HG03442 (cell line): Measurements from ENCODE around the gene CPVL.
A peak's percentile ranks its signal among the peaks of the same experiment; 100 is the strongest.
"Not testable (repeated sequence)": the region's sequence is repeated elsewhere in the genome, so short reads cannot be mapped to it uniquely, and the experiment has no call there.

ENCODE experiments used
- ATAC-seq: cut with Tn5 transposase; IDR thresholded peaks from one replicate; pipeline ENCODE4 v1.9.1; 2021; ENCODE audit warnings: mild to moderate bottlenecking, moderate library complexity; ENCODE audit not compliant: unreplicated experiment

The CPVL gene

DNA sequence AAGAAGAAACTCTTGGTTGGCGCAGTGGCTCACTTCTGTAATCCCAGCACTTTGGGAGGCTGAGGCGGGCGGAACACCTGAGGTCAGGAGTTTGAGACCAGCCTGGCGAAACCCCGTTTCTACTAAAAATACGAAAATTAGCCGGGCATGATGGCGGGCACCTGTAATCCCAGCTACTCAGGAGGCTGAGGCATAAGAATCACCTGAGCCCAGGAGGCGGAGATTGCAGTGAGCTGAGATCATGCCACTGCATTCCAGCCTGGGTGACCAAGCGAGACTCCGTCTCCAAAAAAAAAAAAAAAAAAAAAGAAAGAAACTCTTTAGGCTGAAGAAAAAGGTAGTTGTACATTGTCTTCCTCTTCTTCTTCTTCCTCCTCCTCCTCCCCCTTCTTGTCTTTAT is 53.2 kb downstream of the CPVL start:
- not testable (repeated sequence) for ATAC-seq

DNA sequence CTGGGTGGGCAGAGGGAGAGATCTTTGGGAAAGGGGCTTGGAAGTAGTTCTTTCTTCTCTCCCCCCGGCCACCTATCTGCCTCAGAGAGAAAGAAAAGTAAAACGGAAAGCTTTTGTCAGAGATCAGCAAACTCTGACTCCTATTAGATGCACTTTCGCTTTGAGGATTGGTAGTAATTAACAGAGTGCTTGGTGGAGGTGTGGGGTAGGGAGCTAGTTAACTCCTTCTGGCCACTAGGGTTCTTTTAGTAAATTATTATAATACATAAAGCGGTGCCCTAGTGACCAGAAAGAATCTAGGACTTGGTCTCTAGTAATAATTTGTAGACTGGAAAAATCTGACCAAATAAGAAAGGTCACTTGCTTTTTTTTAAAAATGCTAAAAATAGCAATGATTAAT is 54.6 kb downstream of the CPVL start:
- ATAC-seq, result peak; percentile 79

GRCh38 chr7:29090836-29091601 is 55.3 kb downstream of the CPVL start:
- peak; percentile 17 for ATAC-seq

GRCh38 chr7:29090151-29090805 is 56.1 kb downstream of the CPVL start:
- ATAC-seq, result no peak

- no peak for ATAC-seq
These were observed 58.5 kb downstream of the CPVL start for GRCh38 chr7:29087840-29088170.

- ATAC-seq, result no peak
These were observed 59.8 kb downstream of the CPVL start for GRCh38 chr7:29086545-29086944.

DNA sequence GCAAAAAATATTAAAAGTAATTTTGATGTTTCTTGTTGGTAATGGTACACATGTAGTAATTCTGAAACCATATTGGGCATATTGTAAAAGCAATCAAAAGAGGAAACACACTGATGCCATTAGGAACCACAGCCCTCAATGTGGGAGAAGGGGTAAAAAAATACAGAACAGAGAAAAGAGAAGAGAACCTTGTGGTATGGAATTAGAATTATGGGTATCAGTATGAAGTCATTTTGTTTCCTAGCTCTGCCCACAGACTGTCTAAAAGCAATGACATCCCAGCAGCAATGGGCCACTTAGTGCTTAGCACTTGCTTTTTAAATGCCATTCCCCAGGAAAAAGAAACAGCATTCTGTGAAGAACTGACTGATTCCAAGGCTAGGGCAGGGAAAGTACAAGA is 61.5 kb downstream of the CPVL start:
- peak; percentile 92 for ATAC-seq

- no peak for ATAC-seq
These were observed 65.5 kb downstream of the CPVL start for GRCh38 chr7:29080803-29081202.

DNA sequence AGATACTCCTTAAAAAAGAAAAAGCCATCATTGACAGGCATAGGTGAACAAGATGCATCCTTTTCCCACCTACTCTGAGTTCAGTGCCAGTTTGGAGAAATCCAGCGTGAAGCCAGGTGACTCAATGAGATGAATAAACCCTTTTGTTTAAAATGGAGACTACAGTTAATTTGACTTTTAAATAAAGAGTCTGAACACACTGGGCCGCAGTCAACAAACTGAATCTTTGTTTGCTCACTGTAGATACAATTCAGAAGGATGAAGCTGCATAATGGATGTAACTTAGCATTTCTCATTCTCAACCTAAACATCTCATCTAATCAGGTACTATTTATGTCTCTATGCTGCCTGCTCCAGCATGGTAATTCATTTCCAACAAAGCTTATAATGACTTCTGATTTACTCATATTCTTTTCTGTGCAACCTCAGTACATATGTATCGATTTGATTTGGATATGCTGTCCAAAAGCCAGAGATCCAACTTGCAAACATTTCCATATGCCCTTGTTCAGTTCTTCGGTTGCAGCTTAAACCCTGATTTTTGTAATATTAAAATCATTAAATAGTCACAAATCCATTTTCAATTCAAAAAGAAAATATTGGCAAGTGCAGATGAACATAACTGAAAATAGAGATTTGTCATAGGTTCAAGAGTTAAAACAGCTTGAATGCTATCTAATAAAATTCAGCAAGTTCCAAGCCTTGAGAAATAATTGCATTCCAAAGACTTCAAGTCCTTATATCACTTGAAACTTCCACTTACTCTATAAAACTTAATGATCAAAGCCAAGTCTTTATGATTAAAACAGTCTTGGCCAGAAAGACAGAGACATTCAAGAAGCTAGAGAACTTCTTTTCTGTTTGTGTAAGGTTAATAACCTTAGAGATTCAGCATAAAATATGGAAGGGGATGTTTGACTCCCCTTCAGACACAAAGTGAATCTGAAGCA is 67.8 kb downstream of the CPVL start:
- ATAC-seq, result no peak

GRCh38 chr7:29077854-29078253 is 68.5 kb downstream of the CPVL start:
- ATAC-seq, result no peak

GRCh38 chr7:29077176-29077575 is 69.2 kb downstream of the CPVL start:
- no peak for ATAC-seq

GRCh38 chr7:29076631-29077030 is 69.7 kb downstream of the CPVL start:
- ATAC-seq, result no peak

GRCh38 chr7:29075606-29076005 is 70.7 kb downstream of the CPVL start:
- ATAC-seq, result no peak

DNA sequence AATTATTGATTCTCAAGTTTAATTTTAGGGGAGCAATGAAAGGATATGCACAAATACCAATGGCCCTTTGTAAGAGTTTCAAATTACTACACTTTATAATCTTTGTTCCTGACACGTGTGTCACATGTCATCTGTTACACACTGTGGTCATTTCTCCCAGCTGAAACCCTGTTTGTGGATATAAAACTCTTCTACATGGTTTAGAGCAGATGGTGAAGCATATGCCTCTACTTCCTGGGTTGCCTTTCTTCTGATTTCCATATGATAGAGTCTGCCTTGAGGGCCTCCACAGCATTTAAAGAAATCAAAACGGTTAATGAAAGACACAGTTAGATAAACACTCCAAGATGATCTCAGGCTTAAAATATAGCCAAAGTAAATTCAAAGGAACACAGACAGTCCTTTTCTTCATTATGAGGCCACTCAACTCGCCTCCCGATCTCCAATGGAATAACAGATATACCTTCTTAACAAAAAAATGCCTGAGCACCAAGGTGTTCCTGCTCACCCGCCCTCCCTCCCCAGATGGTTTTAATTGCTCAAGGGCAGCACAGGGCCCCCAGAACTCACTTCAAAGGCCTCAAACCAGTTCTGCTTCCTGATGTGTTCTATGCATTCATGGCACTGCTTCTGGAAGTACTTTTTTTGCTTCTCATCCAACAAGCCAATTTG is 75.0 kb downstream of the CPVL start:
- ATAC-seq, result no peak

DNA sequence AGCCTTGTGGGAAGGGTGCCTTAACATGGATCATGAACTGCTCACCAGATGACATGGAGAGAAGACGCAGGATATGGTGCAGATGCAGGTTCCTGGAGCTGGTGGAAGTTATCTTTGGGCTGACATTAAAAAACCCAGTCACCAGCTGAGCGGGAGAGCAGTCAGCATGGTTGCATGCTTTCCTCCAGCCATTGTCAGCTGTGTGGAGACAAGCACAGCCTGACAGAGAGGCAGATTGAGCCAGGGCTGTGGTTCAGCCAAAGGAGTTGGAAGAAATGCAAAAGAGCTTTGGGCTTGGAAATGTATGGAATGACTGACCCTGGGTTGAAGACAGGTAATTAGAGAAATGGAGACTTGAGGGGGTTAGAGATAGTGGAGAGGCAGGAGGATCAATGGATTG is 79.7 kb downstream of the CPVL start:
- ATAC-seq, result no peak

- ATAC-seq, result no peak
These were observed 81.0 kb downstream of the CPVL start for GRCh38 chr7:29065181-29065857.

DNA sequence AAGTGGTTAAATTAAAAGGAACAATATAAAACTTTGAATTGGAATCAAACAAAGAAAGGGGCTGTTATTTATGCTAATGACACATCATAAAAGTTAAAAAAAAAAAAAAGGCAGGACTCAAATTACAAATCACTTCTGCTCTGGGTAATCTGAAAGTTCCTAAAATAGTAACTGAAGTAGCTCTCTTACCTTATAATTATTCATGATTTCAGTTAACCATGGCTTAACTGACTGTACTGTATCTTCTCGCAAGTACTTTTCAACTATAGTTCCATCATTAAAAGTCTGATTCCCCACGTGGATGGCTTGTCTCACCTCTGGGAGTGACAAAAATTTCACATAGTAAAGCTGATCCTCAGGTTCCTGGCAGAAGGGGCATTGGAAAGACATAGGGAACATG is 82.5 kb downstream of the CPVL start:
- ATAC-seq, result no peak

- no peak for ATAC-seq
These were observed 83.1 kb downstream of the CPVL start for GRCh38 chr7:29063236-29063635.

DNA sequence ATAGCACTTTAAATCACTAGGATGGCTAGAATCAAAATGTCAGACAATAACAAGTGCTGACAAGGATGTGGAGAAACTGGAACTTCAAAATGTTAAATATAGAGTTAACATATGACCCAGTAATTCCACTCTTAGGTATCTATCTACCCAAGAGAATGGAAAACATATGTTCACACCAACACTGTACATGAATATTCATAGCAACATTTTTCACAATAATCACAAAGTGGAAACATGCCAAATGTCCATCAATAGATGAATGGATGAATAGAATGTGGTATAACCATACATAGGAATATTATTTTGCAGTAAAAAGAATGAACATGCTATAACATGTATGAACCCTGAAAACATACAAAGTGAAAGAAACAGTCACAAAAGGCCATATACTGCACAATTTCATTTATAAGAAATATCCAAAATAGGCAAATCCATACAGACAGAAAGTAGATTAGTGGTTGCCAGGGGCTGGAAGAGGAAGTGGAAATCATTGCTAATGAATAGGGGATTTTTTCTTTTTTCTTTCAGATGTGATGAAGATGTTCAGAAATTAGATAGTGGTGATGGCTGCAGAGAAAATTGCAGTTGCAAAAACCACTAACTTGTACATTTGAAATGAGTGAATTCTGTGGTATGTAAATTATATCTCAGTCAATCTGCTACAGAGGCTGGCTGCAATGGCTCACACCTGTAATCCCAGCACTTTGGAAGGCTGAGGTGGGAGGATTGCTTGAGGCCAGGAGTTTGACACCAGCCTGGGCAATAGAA is 93.0 kb downstream of the CPVL start:
- ATAC-seq, result no peak

DNA sequence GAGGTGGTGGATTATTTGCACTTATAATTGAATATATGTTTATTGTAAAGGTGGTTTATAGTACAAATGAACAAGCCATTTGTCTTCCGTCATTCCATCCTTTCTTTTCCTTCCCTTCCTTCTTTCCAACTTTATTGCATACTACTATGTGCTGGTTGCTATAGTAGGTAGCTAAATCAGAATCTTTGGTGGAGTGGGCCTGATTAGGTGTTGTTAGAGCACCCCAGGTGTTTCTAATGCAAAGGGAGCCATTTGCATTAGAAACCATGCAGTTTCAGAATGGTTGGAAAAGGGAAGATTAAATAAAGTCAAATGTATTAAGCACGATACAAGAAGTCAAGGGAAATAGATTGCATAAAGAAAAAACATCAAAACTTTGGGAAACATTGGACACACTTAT is 99.4 kb downstream of the CPVL start:
- ATAC-seq, result no peak
